Neural crest cell (in vitro differentiated cells): Measurements from ENCODE around the gene LDHAL6A. TPM values are rescaled to one million over a fixed set of nuclear protein-coding genes. Genes with fewer than 3 reads are reported as not detected.

Experiments used
- DNase-seq: peaks from one replicate; pipeline ENCODE4 v3.0.0; 2021; ENCODE audit warnings: low read depth, mixed read lengths, low spot score
- H3K27ac Mint-ChIP-seq: one replicate; pipeline ENCODE4 v1.8.0; 2021; ENCODE audit warnings: mild to moderate bottlenecking, mixed read lengths; ENCODE audit not compliant: unreplicated experiment
- H3K27me3 Mint-ChIP-seq: 2 replicates; pipeline ENCODE4 v1.8.0; 2021; ENCODE audit warnings: low read depth, mild to moderate bottlenecking, mixed read lengths
- H3K36me3 Mint-ChIP-seq: 2 replicates; pipeline ENCODE4 v1.8.0; 2021; ENCODE audit warnings: low read depth, mild to moderate bottlenecking, mixed read lengths
- H3K4me1 Mint-ChIP-seq: 2 replicates; pipeline ENCODE4 v1.8.0; 2021; ENCODE audit warnings: mixed read lengths
- H3K4me3 Mint-ChIP-seq: one replicate; pipeline ENCODE4 v1.8.0; 2021; ENCODE audit warnings: mild to moderate bottlenecking, mixed read lengths
- H3K9me3 Mint-ChIP-seq: 2 replicates; pipeline ENCODE4 v1.8.0; 2021; ENCODE audit warnings: mixed read lengths
- CTCF ChIP-seq: fragments of 200-600 bp; sonication (generic); conservative IDR thresholded peaks from 2 replicates; pipeline ENCODE4 v1.5.0; 2021; ENCODE audit warnings: antibody characterized with exemption, mild to moderate bottlenecking
- total RNA-seq: library from RNA; stranded (reverse); gene quantifications from 2 replicates; pipeline ENCODE4 v1.2.1, GENCODE V29; 2021

LDHAL6A gene
- total RNA-seq, 1 donor from 2014 or later, result not detected

GRCh38 chr11:18523084-18523483, 67.4 kb downstream of the LDHAL6A start:
- Mint-ChIP-seq H3K9me3 (no peaks in the 10 kb centered on the region), H3K27ac (no peak overlapping the region), H3K4me3 (peak overlapping the region; percentile 20), H3K4me1 (peaks cover 26% of the 10 kb centered on the region), H3K27me3 (no peaks in the 10 kb centered on the region), H3K36me3 (peaks cover 2% of the 10 kb centered on the region)
- TF ChIP-seq CTCF, result no peak
- no peak for DNase-seq

GRCh38 chr11:18524248-18524647, 68.6 kb downstream of the LDHAL6A start:
- no peak for DNase-seq
- H3K36me3 Mint-ChIP-seq, result peaks cover 2% of the 10 kb centered on the region
- H3K9me3 Mint-ChIP-seq, result no peaks in the 10 kb centered on the region
- H3K4me3 Mint-ChIP-seq, result peak overlapping the region; percentile 59
- no peak for TF ChIP-seq CTCF
- peaks cover 27% of the 10 kb centered on the region for H3K4me1 Mint-ChIP-seq
- H3K27ac Mint-ChIP-seq, result no peak overlapping the region
- H3K27me3 Mint-ChIP-seq, result no peaks in the 10 kb centered on the region

- H3K4me1 Mint-ChIP-seq, result peaks cover 27% of the 10 kb centered on the region
- no peak for DNase-seq
- TF ChIP-seq CTCF, result no peak
- H3K4me3 Mint-ChIP-seq, result peak overlapping the region; percentile 99
- peak overlapping the region; percentile 99 for H3K27ac Mint-ChIP-seq
- no peaks in the 10 kb centered on the region for H3K9me3 Mint-ChIP-seq
- H3K36me3 Mint-ChIP-seq, result peaks cover 2% of the 10 kb centered on the region
- H3K27me3 Mint-ChIP-seq, result no peaks in the 10 kb centered on the region
Observed at GRCh38 chr11:18526130-18526520, 70.5 kb downstream of the LDHAL6A start.

- peaks cover 2% of the 10 kb centered on the region for H3K36me3 Mint-ChIP-seq
- peak within 1 kb of the TSS; percentile 99 for H3K4me3 Mint-ChIP-seq
- peak; percentile 93 for DNase-seq
- H3K4me1 Mint-ChIP-seq, result peaks cover 27% of the 10 kb centered on the region
- no peaks in the 10 kb centered on the region for H3K27me3 Mint-ChIP-seq
- no peak for TF ChIP-seq CTCF
- peak within 1 kb of the TSS; percentile 99 for H3K27ac Mint-ChIP-seq
- H3K9me3 Mint-ChIP-seq, result no peaks in the 10 kb centered on the region
Observed at GRCh38 chr11:18526521-18527296, 71.1 kb downstream of the LDHAL6A start, which contains the start of gene TSG101. Gene TSG101, minus strand, starts transcription at chr11:18526942. Its CDS starts 126 bp downstream, at chr11:18526816.

GRCh38 chr11:18527512-18527911, 71.9 kb downstream of the LDHAL6A start:
- Mint-ChIP-seq H3K4me3 (peak overlapping the region; percentile 99), H3K27me3 (no peaks in the 10 kb centered on the region), H3K4me1 (peaks cover 27% of the 10 kb centered on the region), H3K9me3 (no peaks in the 10 kb centered on the region), H3K36me3 (no peaks in the 10 kb centered on the region), H3K27ac (peak overlapping the region; percentile 99)
- no peak for TF ChIP-seq CTCF
- no peak for DNase-seq

Other genes with a start within 250 kb of the LDHAL6A start
- gene SAA4, start 219.1 kb upstream of the LDHAL6A start, total RNA-seq, result not detected in 2 replicates
- gene SAA2, start 207.2 kb upstream of the LDHAL6A start, total RNA-seq, result not detected in 2 replicates
- gene SAA1, start 189.6 kb upstream of the LDHAL6A start, total RNA-seq, result not detected in 2 replicates
- gene HPS5, start 133.7 kb upstream of the LDHAL6A start, total RNA-seq, result 23.9 and 24.2 TPM in 2 replicates
- gene GTF2H1, start 133.3 kb upstream of the LDHAL6A start, total RNA-seq, result 39.5 and 41.7 TPM in 2 replicates
- gene LDHA, start 61.3 kb upstream of the LDHAL6A start, total RNA-seq, result 297 and 353 TPM in 2 replicates
- gene LDHC, start 43.5 kb upstream of the LDHAL6A start, total RNA-seq, result 0.93 and 1.2 TPM in 2 replicates
- 45.8 and 55.2 TPM in 2 replicates for gene TSG101, start 71.1 kb downstream of the LDHAL6A start, total RNA-seq
- 10.2 and 11.1 TPM in 2 replicates for gene UEVLD, start 132.9 kb downstream of the LDHAL6A start, total RNA-seq
- 4.1 and 4.4 TPM in 2 replicates for gene MISFA, start 143.9 kb downstream of the LDHAL6A start, total RNA-seq
- gene SPTY2D1, start 178.5 kb downstream of the LDHAL6A start, total RNA-seq, result 15.7 and 17.2 TPM in 2 replicates
- gene TMEM86A, start 242.9 kb downstream of the LDHAL6A start, total RNA-seq, result 1.5 and 1.7 TPM in 2 replicates